ENCODE results near the gene ROCK1. TPM values are rescaled to one million over a fixed set of nuclear protein-coding genes. Genes with fewer than 3 reads are reported as not detected.

Gene ROCK1
- total and polyA plus RNA-seq, 2 donors (not counting 1 experiment from before 2014, with no cell fraction given): 12.5 to 103 TPM

GRCh38 chr18:21110713-21111345, 784 bp downstream of the ROCK1 start:
- under 1% methylated on average over 47 of the region's 47 CpGs for WGBS (ENCODE audit: insufficient coverage)
- ATAC-seq (ENCODE audit: low read depth) (peak; percentile 13), DNase-seq (peak; percentile 81)
- Histone ChIP-seq H3K79me2 (ENCODE audit: control insufficient read depth, insufficient read depth, low read length) (peaks cover 60% of the 10 kb centered on the region), H3K9me3 (ENCODE audit: control extremely low read depth in 1 of 3, control insufficient read depth in 2 of 3, insufficient read depth in 1 of 3, low read length in 2 of 3) (no peaks in the 10 kb centered on the region), H3K4me2 (replicated peaks; ENCODE audit: low read depth, low read length, poor library complexity, severe bottlenecking) (peak overlapping the region; percentile 68), H3K9ac (ENCODE audit: low read length) (peak overlapping the region; percentile 92), H3K27ac (ENCODE audit: low read length in 2 of 2) (peak overlapping the region; percentile 94), H3K27me3 (replicated peaks in 1 of 4; ENCODE audit: control extremely low read depth in 1 of 4, control insufficient read depth in 3 of 4, insufficient read depth in 4 of 4, low read length in 3 of 4) (no peaks in the 10 kb centered on the region), H3K36me3 (replicated peaks in 1 of 2; ENCODE audit: control extremely low read depth in 1 of 2, control insufficient read depth in 1 of 2, extremely low read depth in 1 of 2, insufficient read depth in 2 of 2, low read length in 1 of 2) (no peaks in the 10 kb centered on the region), H3K4me3 (ENCODE audit: control extremely low read depth in 1 of 5, extremely low read depth in 1 of 5, insufficient read depth in 1 of 5, low read depth in 2 of 5, low read length in 4 of 5) (peak overlapping the region; percentile 96 to 100 (median 98)), H3K4me1 (ENCODE audit: control insufficient read depth in 2 of 2, insufficient read depth in 2 of 2, low read length in 2 of 2) (peaks cover 34 to 45% of the 10 kb centered on the region in 2 donors), H2AFZ (ENCODE audit: insufficient read depth, low read depth, low read length, poor library complexity, severe bottlenecking) (peak overlapping the region; percentile 92), H4K20me1 (ENCODE audit: control insufficient read depth, insufficient read depth, low read length, poor library complexity, severe bottlenecking) (peaks cover 46% of the 10 kb centered on the region)
- ChIA-PET CTCF (interaction anchor here (0.8 to 2.1 kb wide), 4 partner anchors 10 to 139 kb away, joined by 3 to 4 read pairs (median 4); no protein-coding TSS in a partner anchor), POLR2A (interaction anchor here (0.6 to 1.5 kb wide), 4 partner anchors 12 to 490 kb away, joined by 4 to 7 read pairs (median 6); no protein-coding TSS in a partner anchor)
- H3K27ac Mint-ChIP-seq: peak overlapping the region; percentile 99
- peaks cover 8% of the 10 kb centered on the region for H3K4me1 Mint-ChIP-seq
- H3K27me3 Mint-ChIP-seq: no peaks in the 10 kb centered on the region
- TF ChIP-seq EZH2 (IDR thresholded peaks at IDR 0.05; ENCODE audit: borderline replicate concordance, insufficient read depth, low read depth, low read length, poor library complexity, severe bottlenecking): no peak
- TF ChIP-seq, protein P1, sequence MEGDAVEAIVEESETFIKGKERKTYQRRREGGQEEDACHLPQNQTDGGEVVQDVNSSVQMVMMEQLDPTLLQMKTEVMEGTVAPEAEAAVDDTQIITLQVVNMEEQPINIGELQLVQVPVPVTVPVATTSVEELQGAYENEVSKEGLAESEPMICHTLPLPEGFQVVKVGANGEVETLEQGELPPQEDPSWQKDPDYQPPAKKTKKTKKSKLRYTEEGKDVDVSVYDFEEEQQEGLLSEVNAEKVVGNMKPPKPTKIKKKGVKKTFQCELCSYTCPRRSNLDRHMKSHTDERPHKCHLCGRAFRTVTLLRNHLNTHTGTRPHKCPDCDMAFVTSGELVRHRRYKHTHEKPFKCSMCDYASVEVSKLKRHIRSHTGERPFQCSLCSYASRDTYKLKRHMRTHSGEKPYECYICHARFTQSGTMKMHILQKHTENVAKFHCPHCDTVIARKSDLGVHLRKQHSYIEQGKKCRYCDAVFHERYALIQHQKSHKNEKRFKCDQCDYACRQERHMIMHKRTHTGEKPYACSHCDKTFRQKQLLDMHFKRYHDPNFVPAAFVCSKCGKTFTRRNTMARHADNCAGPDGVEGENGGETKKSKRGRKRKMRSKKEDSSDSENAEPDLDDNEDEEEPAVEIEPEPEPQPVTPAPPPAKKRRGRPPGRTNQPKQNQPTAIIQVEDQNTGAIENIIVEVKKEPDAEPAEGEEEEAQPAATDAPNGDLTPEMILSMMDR (IDR thresholded peaks at IDR 0.05): no peak
- H3K4me3 Mint-ChIP-seq: peak overlapping the region; percentile 92
- intact Hi-C loops (cut with micrococcal nuclease): loop anchor here (1.0 to 5.0 kb wide), 5 partner anchors 12 to 1821 kb away; partner anchors contain the start of gene RBBP8
- no peaks in the 10 kb centered on the region for H3K9me3 Mint-ChIP-seq (ENCODE audit: insufficient read depth)
